Tibial nerve (tissue), 4 donors: ENCODE data around the gene PIH1D1.

Experiments used
- EP300 ChIP-seq, 2 donors: sonication (generic); formaldehyde crosslinking; IDR thresholded peaks; one replicate each; pipeline ENCODE4 v1.6.1; 2017; ENCODE audit warnings: antibody characterized with exemption in 2 of 2, mild to moderate bottlenecking in 1 of 2
- TF ChIP-seq, protein P1 (sequence below), 5 experiments: fragments of 200-600 bp in 3 of 5; fragments of 450-650 bp in 2 of 5; sonication (generic) in 3 of 5; IDR thresholded peaks; one replicate each; pipeline ENCODE4 v1.5.1; 2016 to 2019; ENCODE audit warnings: antibody characterized with exemption in 5 of 5, mild to moderate bottlenecking in 3 of 5, moderate library complexity in 2 of 5

- TF ChIP-seq, protein P1, sequence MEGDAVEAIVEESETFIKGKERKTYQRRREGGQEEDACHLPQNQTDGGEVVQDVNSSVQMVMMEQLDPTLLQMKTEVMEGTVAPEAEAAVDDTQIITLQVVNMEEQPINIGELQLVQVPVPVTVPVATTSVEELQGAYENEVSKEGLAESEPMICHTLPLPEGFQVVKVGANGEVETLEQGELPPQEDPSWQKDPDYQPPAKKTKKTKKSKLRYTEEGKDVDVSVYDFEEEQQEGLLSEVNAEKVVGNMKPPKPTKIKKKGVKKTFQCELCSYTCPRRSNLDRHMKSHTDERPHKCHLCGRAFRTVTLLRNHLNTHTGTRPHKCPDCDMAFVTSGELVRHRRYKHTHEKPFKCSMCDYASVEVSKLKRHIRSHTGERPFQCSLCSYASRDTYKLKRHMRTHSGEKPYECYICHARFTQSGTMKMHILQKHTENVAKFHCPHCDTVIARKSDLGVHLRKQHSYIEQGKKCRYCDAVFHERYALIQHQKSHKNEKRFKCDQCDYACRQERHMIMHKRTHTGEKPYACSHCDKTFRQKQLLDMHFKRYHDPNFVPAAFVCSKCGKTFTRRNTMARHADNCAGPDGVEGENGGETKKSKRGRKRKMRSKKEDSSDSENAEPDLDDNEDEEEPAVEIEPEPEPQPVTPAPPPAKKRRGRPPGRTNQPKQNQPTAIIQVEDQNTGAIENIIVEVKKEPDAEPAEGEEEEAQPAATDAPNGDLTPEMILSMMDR (IDR thresholded peaks at IDR 0.05): no peak
- TF ChIP-seq EP300 (IDR thresholded peaks at IDR 0.05): no peak
Observed at GRCh38 chr19:49458567-49458903, 6.9 kb upstream of the PIH1D1 start.
